GM18526 (cell line): ENCODE data around the gene KCNQ2.

Experiments used
- POLR2A ChIP-seq: IDR thresholded peaks from 3 replicates; pipeline ENCODE4 v1.6.1; 2011; ENCODE audit not compliant: insufficient read length; ENCODE audit errors: extremely low read depth

Gene KCNQ2

GRCh38 chr20:63458170-63459069 is 14.0 kb downstream of the KCNQ2 start:
- no peak for TF ChIP-seq POLR2A

- no peak for TF ChIP-seq POLR2A
These were observed 14.7 kb downstream of the KCNQ2 start for GRCh38 chr20:63457737-63458136.

- TF ChIP-seq POLR2A = no peak
These were observed 15.8 kb downstream of the KCNQ2 start for GRCh38 chr20:63456429-63457284.

DNA sequence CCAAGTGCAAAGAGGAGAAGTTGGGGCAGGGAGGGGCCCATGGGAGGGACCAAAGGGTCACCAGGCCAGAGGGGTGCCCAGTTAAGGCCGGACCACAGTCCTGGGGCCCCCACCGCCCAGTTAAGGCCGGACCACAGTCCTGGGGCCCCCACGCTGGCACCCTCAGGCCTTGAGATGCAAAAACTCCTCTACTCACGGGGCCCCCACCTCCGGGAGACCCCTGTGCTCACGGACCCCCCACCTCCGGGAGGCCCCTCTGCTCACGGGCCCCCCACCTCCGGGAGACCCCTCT is 16.9 kb downstream of the KCNQ2 start:
- no peak for TF ChIP-seq POLR2A

DNA sequence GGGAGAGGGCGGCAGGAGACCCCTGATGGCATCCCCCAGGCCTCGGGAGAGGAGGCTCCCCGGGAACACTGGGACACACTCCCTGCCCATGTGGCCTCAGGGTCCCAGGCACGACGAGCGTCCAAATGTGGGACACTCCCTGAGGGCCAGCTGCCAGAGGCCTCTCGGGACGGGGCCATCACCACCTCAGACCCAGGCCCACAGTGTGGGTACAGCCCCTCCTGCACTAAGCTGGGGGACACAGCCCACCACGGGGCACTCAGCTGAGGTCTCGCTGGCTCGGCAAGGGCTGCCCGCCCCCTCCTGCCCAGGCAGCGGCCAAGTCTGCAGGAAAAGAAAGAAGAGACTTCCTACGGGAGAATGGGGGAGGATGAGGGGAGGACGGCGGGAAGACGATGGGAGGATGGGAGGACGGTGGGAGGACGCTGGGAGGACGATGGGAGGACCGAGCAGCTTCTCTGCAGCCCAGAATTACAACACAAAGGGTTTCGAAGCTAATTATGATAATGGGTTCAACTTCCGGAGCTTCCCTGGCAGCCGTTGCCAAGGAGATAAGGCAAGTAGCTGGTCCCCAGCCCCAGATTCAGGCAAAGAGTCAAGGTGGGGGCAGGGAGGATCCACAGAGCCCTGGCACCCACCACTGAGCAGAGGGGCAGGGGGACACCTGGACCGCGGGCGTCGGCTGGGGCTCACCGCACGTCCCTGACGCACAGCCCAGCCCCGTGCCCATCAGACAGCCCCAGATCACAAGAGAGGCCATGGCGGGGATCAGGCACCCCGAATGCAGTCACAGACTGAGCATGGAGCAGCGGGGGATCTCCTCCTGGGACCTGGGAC is 17.5 kb downstream of the KCNQ2 start:
- TF ChIP-seq POLR2A = no peak

- TF ChIP-seq POLR2A = no peak
These were observed 19.5 kb downstream of the KCNQ2 start for GRCh38 chr20:63452821-63453523.

- no peak for TF ChIP-seq POLR2A
These were observed 20.1 kb downstream of the KCNQ2 start for GRCh38 chr20:63452341-63452740.

DNA sequence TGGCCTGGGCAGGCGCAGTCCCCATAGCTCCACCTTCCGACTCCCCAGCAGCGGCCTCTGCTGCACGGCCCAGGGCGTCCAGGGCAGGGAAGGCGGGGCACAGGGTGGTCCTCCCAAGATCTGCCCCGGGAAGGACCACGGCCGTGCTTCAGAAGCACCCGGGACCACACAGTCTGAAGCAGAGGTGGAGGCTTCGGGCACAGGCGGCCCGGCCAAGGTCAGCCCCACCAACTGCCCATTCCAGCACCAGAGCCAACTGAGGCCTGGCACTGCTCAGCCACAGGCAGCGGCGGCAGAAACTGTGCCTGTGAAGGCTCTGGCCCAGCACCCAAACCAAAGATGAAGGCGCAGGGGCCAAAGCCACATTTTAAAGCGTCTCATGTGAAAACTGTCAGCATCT is 20.6 kb downstream of the KCNQ2 start:
- no peak for TF ChIP-seq POLR2A

- TF ChIP-seq POLR2A = no peak
These were observed 22.4 kb downstream of the KCNQ2 start for GRCh38 chr20:63449796-63450730.

- TF ChIP-seq POLR2A = no peak
These were observed 23.4 kb downstream of the KCNQ2 start for GRCh38 chr20:63449025-63449424.

GRCh38 chr20:63448031-63448430 is 24.4 kb downstream of the KCNQ2 start:
- TF ChIP-seq POLR2A = no peak

GRCh38 chr20:63447320-63447719 is 25.1 kb downstream of the KCNQ2 start:
- TF ChIP-seq POLR2A = no peak

DNA sequence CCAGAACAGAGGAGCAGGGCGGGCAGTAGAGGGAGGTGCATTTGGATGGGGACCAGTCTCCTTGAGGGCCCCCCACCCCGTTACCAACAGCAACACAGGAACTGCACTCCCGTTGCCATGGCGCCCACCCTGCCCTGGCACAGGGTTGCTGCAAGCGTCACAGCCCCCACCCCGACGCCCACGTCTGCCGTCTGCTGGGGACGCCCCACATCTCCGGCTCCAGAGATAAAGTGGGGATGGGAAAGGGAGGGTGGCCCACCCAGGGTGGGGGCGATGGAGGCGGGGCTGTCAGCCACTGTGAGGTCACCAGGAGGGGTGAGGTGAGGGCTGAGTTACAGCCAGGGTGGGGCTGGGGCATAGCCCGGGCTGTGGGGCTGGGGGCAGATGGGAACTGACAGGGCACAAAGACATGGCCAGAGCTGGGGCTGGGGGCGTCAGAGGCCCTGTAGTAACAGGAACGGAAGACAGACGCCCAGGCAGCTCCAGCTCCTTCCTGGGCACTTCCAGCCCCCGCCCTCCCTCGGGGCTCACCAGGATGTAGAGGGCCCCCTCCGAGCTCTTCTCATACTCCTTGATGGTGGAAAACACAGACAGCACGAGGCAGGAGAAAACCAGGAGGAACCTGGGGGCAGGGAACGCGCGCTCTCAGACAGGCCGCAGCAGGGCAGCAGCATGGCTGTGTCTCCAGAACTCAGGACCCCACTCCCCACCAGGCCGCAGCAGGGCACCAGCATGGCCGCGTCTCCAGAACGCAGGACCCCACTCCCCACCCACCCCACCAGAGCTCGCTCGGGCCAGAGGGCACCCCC is 26.0 kb downstream of the KCNQ2 start:
- no peak for TF ChIP-seq POLR2A
